Sciatic nerve (tissue), 2 donors: ENCODE data around the gene POTEJ. TPM values are rescaled to one million over a fixed set of nuclear protein-coding genes. Genes with fewer than 3 reads are reported as not detected.
"Not testable (repeated sequence)": the region's sequence is repeated elsewhere in the genome, so short reads cannot be mapped to it uniquely, and the experiment has no call there.

Experiments
- ATAC-seq: fragments of 200-7000 bp; cut with Tn5 transposase; one replicate; pipeline ENCODE4 v1.9.1; 2020; ENCODE audit warnings: mild to moderate bottlenecking, moderate library complexity
- DNase-seq: peaks from one replicate; pipeline ENCODE4 v3.0.0-alpha.2; 2020; ENCODE audit warnings: low spot score
- intact Hi-C: fragments of 100-400 bp; cut with DNase I; formaldehyde crosslinking; loops from one replicate; pipeline ENCODE4 v1.14.2; 2022
- total RNA-seq: library from RNA; stranded (reverse); fragmentation: NEBNext Ultra II Directional; extraction: Animal tissue kit (Norgen Biotek cat#: 25700); gene quantifications from one replicate; pipeline ENCODE4 v1.2.1, GENCODE V29; 2021
- donor health status: DM: no; HTN: no; CAD: no.
- donor health status: DM: no; HTN: no; CAD: no.

Gene POTEJ
- total RNA-seq, 1 donor from 2014 or later = not detected

DNA sequence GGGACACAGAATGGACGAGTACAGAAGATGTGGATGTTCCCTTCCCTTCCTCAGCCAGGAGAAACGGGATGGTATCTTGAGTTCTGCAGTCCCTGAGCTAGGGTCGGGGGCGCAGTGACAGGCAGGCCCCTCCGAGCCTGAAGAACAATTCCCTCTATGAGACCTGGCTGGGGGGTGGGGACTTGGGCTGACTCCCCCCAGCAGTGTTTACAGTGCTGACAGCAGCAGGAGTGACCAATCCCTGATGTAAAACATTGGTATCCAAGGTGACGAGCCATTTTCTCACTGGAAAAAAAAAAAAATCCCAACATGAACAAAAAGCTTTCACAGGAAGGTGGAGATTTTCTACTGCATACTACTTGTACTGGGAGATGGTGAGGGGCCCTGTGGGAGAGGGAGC is 11.8 kb upstream of the POTEJ start, which contains the start of gene CFC1:
Gene CFC1 (minus strand): TSS at position 183 of the 400 bp plus-strand sequence. CDS start 288 bp downstream, outside the sequence.
- ATAC-seq, DNase-seq, intact Hi-C loops: not testable (repeated sequence)

DNA sequence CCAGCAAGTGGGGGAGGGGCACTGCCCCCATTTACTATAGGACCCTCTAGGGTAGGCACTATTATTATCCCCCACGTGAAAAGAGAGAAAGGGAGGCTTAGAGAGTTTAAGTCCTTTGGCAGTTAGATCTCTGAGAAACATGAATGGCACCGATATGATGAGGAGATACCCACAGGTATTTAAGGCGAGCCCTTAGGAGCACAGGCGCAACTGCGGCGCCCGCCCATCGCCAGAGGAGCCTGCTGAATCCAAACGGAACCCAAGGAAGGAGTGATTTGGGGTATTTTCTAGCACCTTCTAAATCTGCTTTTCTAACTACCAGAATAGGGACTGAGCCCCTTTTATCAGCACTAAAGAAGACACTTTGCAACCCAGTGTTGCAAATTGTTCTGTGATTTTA is 11.3 kb upstream of the POTEJ start:
- DNase-seq, ATAC-seq, intact Hi-C loops: not testable (repeated sequence)

DNA sequence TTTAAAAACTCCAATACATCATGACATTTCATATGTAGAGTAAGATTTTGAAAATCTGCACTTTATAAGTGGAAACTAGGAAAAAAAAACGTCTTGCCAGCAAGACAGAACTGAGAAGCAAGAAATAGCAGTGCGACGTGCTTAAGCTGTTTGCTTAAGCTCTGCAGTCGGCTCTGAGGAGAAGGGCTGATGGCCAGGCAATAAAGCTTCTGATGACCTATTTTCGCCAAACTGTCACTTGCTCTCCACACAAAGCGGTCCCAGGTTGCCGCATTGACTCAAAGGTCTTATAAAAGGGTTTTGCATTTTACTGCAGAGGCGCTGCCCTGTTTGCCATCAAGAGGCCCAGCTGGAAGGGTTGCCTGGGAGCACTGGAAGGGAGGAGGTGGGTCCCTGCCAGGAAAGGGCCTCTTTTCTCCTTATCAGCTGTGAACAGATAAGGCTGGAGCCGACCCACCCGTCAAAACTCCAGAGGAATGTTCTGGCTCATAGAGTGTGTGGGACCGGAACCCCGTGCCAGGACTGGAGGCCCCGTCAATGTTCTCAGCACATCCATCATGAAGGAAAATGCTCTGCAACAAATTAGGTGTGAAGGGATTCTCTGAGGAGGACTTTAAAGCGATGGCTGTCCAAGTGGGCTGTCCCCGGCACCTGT is 9.5 kb upstream of the POTEJ start:
- DNase-seq, intact Hi-C loops, ATAC-seq: not testable (repeated sequence)

DNA sequence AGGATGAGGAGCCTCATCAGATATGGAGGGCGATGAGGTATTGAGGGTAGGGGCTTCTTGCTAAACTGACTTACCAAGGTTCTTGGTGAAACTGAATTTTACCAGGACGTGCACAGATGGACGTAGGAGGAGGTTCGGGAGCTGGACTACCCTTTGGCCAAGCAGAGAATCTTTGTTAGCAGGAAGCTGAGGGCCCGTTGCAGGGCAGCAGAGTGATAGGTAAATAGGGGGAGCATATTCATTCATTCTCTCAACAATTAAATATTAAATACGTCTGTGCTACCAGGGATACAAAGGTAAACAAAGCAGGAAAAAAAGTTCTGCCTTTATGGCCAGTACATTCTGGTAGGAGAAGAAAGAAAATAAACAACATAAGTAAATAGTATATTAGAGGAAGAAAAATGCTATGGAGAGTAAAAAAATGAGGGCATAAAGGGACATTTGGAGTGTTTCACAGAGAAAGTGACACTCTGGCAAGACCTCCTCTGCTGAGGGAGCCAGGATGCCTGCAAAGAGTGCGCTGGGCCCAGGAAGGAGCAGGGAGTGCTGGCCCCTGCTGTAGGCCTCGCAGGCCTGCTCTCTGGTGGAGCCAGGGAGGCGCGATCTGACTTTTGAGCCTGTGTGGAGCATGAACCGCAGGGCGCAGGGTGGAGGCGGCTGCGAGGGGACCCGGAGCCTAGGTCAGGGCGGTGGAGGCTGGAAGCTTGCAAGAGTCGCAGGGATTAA is 2.8 kb upstream of the POTEJ start:
- intact Hi-C loops, DNase-seq, ATAC-seq: not testable (repeated sequence)

DNA sequence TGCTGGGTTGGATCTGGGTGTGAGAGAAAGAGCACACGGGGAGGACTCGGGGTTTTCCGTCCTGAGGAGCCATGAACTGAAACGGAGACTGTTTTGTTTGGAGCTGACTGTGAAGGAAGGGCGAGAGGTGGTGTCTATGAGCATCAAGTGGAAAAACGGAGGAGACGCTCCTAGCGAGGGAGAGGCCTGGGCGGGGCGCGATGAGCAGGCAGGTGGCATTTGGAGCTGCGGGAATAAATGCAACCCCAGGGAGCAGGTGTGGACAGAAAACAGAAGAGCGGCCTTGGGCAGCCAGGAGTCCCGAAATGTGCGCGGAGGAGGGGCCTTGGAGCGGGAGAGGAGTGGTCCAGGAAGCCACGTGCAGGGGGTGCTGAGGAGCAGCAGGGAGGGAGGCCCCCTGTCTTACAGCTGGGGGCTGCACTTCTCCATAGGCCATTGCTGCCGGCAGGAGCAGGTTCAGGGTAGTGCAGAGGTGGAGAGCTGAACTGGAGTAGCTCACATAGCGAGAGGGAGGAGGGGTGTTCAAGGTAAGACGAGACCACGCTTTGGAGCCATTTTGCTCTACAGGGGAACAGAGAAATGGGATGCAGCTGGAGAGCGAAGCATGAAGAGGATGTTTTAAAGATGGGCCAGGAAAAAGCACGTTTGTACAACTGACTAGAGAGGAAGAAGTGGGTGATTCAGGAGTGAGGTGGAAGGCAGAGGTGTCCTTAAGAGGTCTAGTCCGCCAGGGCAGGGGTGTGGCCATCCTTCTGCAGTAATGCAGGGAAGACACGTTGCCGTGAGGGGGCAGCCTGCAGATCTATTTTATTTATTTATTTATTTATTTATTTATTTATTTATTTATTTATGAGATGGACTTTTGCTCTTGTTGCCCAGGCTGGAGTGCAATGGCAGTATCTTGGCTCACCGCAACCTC is 2.0 kb upstream of the POTEJ start:
- ATAC-seq, intact Hi-C loops, DNase-seq: not testable (repeated sequence)

DNA sequence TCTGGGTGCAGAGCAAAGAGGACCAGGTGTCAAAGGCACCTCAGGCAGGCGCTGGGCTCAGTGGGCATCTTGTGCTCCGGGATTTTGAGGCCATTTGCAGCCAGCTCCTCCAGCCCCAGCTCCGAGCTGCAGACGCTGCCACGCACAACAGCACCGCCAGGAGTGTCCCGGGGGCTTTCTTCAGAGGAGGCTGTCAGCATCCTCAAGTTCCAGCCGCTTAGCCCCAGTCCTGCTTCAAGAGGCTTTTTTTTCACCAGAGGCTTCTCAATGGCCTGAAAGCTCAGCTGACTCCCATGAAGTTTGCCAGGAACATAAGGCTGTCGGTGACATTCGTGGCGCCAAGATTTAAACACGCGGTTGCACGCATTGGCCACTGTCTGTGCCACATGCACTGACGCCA is 754 bp upstream of the POTEJ start:
- intact Hi-C loops, DNase-seq, ATAC-seq: not testable (repeated sequence)

DNA sequence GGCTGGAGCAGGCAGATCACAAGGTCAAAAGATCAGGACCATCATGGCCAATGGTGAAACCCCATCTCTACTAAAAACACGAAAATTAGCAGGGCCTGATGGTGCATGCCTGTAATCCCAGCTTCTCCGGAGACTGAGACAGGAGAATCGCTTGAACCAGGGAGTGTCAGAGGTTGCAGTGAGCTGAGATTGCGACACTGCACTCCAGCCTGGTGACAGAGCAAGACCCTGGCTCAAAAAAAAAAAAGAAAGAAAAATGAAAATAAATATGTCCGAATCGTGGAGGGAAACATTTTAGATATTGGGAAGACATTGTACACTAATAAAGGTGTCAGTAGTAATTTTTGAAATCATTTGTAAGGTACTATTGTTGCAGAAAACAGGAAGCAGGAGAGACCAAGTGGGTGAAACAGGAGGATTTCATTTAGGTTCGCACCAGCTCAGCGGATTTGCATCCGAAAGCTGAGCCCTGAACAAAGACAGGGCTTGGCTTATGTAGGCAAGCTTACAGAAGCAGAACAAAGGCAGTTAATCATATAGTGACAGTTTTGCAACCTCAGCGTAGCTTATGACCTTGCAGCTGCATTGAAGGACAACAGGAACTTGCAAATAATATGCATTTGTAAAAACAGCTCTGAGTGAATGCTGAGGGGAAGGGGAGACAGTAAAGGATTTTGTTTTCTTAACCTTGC is 17.7 kb downstream of the POTEJ start:
- ATAC-seq, DNase-seq, intact Hi-C loops: not testable (repeated sequence)

DNA sequence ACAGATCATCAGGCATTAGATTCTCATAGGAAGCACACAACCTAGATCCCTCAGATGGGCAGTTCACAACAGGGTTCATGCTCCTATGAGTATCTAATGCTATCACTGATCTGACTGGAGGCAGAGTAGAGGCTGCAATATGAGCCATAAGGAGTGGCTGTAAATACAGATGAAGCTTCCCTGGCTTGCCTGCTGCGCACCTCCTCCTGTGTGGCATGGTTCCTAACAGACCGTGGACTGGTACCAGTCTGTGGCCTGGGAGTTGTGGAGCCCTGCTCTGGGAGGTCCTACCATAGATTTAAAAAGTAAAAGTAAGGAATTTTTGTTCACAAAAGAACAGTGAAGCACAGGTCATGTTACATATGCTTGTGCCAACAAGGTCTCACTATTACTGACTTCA is 27.7 kb downstream of the POTEJ start:
- intact Hi-C loops, ATAC-seq, DNase-seq: not testable (repeated sequence)

DNA sequence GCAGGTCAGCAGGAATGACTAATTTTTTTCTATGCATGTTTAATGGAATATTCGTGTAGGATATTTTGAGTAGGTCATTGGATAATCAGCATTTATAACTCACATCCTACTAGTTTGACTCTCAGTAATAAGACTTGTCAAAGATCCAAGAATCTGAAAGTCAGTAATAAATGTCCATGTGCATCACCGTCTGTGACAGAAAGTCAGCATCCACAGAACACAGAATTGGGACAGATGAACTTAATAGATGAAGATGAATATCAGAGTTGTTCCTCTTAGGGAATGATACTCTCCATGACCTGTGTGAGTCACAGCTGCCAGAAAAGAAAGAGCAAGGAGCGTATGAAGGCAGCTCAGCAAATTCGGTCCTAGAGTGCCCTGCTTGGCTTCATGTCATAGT is 30.4 kb downstream of the POTEJ start:
- intact Hi-C loops, DNase-seq, ATAC-seq: not testable (repeated sequence)

DNA sequence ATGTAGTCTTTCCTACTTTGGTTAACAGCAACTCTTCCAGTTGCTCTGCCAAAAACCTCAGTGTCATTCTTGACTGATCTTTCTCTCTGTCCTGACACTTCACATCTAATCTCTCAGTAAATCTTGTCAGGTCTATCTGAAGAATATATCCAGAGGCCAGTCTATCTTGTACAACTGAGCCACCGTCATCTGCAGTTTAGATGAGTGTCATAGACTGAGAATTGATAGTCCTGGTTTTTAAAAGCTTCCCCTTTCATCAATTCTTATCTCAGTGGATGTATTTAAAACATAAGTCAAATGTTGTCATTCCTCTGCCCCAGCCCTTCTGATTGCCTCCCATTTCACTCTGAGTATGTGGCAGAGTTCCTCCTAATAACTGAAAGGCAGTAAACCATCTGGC is 38.0 kb downstream of the POTEJ start:
- DNase-seq, ATAC-seq, intact Hi-C loops: not testable (repeated sequence)

DNA sequence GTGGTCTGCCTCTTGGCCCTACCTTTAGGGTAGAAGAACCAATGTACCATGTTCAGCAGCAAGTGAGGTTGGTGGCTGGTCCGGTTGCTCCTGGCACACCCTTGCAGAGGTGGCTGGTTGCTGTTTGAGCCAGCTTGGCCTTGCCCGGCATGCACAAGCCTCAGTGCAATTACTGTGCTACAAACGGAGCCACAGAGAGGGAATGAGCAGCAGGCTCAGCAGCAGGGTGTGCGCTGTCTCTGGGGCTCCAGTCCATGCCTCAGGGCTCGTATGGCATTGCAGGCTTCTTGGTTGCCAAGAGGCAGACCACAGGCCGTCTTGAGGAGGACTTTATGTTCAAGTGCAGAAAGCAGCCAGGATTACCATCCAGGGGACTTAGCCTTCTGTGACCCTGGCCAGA is 53.3 kb downstream of the POTEJ start:
- DNase-seq, ATAC-seq, intact Hi-C loops: not testable (repeated sequence)

DNA sequence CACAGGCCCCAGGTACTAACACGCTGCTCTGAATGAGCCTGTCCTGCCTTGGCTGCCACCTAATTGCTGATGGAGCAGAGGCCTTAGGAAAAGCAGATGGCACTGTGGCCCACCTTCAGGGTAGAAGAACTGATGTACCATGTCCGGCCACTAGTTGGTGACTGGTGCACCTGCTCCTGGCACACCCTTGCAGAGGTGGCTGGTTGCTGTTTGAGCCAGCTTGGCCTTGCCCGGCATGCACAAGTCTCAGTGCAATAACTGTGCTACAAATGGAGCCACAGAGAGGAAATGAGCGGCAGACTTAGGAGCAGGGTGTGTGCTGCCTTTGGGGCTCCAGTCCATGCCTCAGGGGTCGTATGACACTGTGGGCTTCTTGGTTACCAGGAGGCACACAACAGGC is 54.4 kb downstream of the POTEJ start:
- ATAC-seq, DNase-seq, intact Hi-C loops: not testable (repeated sequence)

DNA sequence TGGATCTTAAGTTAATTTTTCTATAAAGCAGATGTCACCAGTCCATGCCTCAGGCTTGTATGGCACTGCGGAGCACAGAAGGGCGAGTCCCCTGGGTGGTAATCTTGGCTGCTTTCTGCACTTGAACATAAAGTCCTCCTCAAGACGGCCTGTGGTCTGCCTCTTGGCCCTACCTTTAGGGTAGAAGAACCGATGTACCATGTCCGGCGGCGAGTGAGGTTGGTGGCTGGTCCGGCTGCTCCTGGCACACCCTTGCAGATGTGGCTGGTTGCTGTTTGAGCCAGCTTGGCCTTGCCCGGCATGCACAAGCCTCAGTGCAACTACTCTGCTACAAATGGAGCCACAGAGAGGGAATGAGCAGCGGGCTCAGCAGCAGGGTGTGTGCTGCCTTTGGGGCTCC is 56.3 kb downstream of the POTEJ start:
- intact Hi-C loops, DNase-seq, ATAC-seq: not testable (repeated sequence)

DNA sequence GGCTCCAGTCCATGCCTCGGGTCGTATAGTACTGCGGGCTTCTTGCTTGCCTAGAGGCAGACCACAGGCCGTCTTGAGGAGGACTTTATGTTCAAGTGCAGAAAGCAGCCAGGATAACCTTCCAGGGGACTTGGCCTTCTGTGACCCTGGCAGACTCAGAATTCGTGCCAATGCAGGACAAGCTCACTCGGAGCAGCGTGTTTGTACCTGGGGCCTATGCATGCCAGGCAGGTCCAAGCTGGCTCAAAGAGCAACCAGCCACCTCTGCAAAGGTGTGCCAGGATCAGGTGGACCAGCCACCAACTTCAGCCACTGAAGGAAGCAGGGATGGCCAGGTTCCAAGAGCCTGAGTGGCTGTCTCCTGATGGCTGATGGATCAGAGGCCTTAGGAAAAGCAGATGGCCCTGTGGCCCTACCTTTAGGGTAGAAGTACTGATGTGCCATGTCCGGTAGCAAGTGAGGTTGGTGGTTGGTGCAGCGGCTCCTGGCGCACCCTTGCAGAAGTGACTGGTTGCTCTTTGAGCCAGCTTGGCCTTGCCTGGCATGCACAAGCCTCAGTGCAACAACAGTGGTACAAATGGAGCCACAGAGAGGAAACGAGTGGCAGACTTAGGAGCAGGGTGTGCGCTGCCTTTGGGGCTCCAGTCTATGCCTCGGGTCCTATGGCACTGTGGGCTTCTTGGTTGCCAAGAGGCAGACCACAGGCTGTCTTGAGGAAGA is 58.9 kb downstream of the POTEJ start:
- intact Hi-C loops, ATAC-seq, DNase-seq: not testable (repeated sequence)

DNA sequence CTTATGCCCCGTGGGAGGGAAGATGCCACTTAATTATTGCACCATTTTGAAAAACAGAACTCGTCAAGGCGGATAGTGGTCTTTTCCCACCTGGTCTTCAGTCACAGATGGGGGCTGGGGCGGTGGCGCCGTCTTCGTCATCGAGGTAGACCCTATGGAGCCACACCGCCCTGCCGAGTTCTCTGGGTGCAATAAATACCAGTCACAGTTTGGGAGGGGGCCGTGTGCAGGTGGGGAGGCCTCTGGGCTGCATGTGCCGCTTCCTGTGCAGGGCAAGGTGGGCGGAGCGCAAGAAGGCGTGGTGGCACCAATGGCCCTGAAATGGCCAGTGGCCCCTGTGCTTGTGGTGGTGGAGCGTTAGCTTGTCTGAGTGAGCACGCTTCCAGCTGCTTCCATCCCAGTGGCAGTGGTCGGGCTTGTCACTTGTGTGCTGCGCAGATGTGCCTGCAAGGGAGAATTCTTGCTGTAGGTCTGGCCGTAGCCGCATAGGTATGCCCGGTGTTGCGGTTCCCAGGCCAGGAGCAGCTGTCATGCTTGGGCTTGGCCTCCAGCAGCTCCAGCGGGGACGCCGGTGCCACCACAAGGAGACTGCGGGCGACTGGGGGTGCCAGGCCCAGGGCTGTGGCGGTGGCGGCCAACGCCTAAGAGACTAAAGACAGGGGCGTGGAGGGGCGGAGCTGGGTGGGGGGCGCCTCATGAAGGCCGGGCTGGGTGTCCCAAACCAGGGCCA is 81.0 kb downstream of the POTEJ start:
- intact Hi-C loops, DNase-seq: not testable (repeated sequence)
- ATAC-seq = peak; percentile 56

DNA sequence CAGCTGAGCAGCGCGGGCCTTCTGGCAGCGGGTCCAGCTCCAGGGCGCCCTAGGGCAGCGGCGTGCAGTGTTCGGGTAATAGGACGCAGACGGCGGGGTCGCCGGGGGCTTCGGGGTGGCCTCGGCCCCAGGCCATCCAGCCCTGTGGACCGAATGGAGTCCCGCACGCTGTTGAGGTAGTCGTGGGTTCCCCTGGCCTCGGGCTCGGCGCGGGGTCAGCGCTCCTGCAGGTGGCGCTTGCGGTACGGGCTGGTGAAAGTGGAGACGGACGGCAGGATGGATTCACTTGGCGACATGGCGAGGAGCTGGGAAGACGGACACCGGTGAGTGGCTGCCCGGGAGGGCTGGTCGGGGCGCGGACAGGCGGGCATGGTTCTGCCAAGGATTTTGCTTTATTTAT is 82.2 kb downstream of the POTEJ start:
- intact Hi-C loops, ATAC-seq, DNase-seq: not testable (repeated sequence)

DNA sequence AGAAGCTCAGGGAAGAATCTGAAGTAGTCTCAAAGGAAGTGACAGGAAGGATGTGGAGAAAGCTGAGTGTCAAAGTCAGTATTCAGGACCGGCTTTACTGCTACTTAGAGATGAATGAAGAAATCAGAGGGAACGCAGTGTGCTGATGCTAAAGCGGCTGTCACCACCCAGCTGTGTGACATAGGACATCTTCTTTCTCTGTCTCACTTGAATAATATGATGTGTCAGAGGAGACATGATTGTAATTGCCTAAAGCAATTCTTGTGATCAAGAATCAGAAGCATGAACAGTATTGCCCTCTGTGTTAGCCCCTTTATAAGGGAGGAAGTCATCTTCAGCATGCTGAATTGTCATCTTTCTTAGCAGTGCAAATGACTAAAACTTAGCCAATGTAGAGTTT is 92.0 kb downstream of the POTEJ start:
- DNase-seq, ATAC-seq, intact Hi-C loops: not testable (repeated sequence)
